HT-29 (cell line): ENCODE results near the gene PRPF40A. TPM values are rescaled to one million over a fixed set of nuclear protein-coding genes. Genes with fewer than 3 reads are reported as not detected.
"Not testable (repeated sequence)": the region's sequence is repeated elsewhere in the genome, so short reads cannot be mapped to it uniquely, and the experiment has no call there.

Experiments
- DNase-seq: peaks from one replicate; pipeline ENCODE4 v3.0.0-alpha.2; 2015; ENCODE audit warnings: low spot score
- total RNA-seq: library from RNA; depleted of rRNA; stranded (reverse); fragments of >200 nt; shearing (Covaris generic); gene quantifications from 2 replicates; pipeline ENCODE4 v1.2.3, GENCODE V29; 2014; rRNA removed

PRPF40A gene
- total RNA-seq: 114 and 129 TPM in 2 replicates

DNA sequence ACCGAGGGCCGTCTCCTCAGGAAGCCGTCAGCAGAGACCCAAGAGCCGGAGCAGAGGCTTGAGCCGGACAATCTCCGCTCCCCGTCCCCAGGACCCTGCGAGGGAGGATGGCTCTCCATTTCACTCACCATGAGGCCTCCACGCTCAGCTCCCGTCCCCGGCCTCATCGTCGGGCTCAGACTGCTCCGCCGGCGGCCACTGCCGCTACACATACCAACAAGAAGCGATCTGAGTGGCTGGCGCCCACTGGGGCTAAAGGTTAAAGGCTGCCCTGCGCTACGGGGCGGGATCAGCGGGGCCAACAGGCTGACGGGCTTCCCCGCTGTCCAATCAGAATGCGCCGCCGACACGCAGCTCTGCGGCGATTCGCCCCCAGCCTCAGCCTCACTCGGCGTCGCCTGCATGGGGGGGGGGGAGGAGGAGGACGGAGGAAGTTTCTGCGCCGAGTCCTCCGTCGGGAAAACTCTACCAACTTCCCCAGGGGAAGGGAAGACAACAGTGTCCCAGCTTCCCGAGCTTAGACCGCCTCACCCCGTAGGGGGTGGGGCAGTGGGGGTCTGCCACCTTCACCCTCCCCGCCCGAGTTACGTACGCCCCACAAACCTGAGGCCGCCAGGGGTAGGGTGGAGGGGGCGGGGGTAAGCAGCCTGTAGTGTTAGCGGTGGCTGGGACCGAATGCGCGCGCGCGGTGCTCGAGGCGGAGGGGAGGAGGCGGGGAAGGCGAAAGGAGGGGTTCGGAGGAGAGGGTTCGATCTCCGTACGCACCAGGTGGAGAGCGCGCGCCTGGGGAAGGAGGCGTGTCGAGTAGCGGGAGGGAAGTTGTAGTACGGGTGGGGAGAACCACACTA lies at the start of gene PRPF40A:
Gene PRPF40A (minus strand): TSS at position 234 of the 848 bp plus-strand sequence. CDS start 22 bp downstream, at position 212.
- DNase-seq: peak; percentile 97

DNA sequence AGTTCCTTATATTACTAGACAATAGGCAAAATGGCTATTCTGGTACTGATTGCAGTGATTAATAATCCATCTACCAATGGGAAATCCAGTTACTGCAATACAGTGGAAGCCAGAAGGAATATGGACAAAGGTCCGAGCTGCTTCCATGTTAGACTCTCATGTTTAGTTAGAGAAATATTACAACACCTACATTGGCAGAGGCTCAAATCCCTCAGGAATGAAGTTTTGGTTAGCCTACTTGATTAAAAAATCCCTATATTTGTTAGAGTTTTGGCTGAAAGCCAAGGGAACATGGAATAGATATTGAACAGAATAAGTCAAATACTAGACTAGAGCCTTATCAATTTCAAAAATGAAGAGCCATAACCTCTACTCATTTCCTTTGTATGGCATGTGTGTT lies 49.7 kb upstream of the PRPF40A start:
- DNase-seq: no peak

DNA sequence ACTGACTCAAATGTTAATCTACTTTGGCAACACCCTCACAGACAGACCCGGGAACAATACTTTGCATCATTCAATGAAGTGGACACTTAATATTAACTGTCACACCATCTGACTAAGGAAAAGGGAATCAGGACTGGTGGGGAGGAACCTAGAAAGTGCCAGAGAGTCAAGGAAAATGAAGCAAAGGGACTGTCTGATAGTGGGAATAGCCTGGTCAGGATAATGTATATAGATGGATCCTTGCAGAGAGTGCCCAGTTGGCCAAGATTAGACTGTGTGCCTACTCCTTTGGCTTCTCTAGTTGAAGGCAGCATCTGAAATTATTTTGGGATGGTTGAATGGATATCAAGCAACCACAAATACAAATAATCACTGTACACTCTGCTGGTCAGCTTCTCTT lies 46.4 kb upstream of the PRPF40A start:
- DNase-seq: no peak

DNA sequence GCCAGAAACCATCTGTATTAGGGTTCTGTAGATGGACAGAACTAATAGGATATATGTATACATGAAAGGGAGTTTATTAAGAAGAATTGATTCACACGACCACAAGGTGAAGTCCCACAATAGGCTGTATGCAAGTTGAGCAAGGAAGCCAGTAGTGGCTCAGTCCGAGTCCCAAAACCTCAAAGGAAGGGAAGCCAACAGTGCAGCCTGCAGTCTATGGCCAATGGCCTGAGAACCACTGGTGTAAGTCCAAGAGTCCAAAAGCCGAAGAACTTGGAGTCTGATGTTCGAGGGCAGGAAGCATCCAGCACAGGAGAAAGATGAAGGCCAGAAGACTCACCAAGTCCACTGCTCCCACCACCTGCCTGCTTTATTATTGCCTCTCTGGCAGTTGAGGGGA lies 45.9 kb upstream of the PRPF40A start:
- DNase-seq: not testable (repeated sequence)

DNA sequence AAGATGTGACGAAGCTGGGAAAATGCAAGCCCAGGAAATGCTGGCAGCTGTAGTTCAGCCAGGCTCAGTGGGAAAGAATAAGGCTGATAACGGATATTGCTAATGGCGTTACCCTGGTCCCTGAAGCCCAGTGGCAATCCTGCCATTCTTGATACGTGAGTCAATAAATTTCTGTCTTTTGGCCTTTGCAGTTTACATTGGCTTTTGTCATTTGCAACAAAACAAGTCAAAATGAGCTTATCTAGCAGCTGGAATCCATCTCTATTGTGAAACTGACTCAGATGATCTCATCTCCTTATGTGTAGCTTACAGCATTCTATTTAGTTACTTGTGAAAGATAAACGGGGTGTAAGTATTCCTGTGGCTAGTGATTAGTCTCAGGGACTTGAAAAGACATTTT lies 44.9 kb upstream of the PRPF40A start:
- DNase-seq: no peak

DNA sequence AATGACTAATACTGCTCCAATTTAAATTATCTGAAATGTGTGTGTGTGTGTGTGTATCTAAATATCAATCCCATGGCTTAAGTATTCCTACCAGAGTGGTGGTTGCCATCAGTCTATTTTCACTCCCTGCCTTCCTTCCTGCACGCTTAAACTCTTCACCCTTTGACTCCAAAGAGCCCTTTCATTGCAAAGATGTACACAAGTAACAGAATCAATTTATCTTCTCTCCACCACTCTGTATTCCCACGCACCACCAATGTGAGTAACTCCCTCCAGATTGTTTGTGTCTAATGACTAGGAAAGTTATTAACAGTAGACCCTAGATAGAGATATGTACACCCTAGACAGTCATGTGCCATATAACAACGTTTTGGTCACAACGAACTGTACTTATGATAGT lies 44.0 kb upstream of the PRPF40A start:
- no peak for DNase-seq

DNA sequence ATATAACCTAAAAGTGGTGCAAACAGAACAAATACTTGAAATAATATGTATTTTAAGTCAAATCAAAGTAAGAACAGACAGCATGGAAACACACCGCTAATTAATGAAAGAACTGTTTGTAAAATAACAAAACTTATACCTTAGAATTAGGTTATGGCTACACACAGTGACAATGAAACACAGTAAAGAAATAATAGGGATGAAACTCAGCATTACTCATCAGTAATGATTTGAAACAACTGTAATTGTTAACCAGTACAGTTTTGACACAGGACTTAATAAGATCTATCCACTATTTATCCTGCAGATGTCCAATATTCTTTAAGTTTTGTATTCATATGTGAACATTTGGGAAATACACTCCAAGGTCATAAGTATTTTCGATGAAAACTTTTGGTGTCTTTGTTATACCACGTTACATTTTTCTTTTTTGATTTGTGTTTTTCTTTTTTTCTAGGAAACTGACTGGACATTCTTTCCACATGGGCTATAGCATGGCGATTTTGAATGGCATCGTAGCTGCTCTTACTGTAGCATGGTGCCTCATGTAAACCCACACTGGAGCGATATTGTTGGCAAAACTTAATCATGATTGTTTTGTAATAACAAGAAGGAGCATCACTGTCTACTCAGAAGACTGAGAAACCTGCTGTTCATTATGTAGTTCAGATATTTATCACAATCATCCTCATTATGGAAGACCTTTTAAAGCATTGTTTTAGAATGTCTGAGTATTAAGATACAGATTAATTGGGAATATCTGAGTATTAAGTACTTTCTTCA lies 42.2 kb upstream of the PRPF40A start:
- no peak for DNase-seq

DNA sequence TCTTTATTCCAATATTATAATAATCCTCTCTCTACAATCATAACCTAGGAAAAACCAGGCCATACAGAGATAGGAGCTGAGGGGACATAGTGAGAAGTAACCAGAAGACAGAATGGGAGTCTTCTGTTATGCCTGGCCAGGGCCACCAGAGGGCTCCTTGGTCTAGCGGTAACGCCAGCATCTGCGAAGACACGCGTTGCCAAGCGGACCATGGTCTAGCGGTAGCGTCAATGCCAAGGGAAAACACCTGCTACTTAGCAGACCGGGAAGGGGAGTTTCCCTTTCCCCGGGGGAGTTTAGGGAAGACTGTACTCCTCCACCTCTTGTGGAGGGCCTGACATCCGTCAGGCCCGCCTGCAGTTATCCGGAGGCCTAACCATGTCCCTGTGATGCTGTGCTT lies 37.8 kb upstream of the PRPF40A start:
- DNase-seq: no peak

DNA sequence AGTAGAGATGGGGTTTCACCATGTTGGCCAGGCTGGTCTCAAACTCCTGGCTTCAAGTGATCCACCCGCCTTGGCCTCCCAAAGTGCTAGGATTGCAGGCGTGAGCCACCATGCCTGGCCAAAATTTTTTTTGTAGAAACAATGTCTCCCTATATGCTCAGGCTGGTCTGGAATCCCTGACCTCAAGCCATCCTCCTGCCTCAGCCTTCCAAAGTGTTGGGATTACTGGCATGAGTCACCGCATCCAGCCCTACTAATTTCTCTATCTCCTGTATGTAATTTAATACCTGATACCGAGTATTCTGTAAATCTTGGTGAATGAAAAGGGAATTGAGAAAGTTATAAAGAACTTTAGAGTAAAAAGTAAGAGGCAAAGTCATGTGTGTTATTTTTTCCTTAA lies 30.5 kb upstream of the PRPF40A start:
- DNase-seq: not testable (repeated sequence)

DNA sequence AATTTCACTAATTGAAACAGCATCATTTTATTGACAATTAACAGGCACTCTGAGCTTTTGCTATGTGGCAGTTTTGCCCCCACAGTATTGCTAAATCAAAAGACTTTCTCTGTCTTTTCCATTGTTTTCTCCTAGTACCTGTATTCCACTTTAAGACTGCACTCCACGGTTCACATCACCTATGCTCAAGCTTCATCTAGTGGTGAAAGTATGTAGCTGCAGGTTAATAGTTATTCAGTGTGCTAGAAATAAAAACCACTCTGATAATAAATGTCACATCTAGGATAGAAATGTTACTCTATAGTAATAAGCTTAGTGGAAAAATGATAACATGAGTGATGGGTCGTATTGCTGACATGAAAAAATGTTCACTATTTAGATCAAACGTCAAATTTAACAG lies 25.7 kb upstream of the PRPF40A start:
- DNase-seq: peak; percentile 30

DNA sequence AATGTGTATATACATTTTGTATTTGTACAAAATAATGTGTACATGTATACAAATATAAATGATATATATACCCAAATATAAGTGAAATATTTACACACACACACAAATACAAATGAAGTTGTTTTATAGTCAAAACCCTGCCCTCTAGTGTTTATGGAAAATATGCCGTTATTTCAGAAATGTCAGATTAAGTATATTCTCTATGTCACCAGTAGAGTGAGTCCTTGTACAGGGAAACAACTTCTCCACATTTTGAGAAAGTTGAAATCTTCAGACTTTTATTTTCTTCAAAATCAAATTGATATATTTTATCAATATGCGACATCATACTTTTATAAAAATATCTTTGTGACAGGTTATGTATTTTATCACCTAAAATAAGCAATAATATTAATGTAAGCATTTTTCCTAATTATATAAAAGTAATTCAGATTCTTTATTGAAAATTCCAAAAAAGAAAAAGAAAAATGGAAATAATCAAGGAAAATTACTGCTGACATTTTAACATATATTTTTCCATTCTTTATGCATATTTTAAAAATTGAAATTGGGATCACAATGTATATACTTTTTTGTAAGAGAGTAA lies 23.6 kb upstream of the PRPF40A start:
- peak; percentile 66 for DNase-seq

DNA sequence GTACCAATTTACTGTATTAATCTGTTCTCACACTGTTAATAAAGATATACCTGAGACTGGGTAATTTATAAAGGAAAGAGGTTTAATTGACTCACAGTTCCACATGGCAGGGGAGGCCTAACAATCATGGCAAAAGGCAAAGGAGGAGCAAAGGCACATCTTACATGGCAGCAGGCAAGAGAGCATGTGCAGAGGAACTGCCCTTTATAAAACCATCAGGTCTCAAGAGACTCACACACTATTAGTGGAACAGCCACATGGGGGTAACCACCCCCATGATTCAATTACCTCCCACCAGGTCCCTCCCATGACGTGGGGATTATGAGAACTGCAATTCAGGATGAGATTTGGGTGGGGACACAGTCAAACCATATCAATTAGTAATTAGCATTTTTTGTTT lies 22.4 kb upstream of the PRPF40A start:
- not testable (repeated sequence) for DNase-seq

DNA sequence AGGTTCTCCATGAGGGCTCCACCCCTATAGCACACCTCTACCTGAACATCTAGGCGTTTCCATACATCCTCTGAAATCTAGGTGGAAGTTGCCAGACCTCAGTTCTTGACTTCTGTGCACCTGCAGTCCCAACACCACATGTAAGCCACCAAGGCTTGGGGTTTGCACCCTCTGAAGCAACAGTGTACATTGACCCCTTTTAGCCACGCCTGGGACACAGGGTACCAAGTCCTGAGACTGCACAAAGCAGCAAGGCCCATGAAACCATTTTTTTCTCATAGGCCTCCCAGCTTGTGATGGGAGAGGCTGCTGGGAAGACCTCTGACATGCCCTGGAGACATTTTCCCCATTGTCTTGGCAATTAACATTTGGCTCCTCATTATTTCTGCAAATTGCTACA lies 21.2 kb upstream of the PRPF40A start:
- no peak for DNase-seq

DNA sequence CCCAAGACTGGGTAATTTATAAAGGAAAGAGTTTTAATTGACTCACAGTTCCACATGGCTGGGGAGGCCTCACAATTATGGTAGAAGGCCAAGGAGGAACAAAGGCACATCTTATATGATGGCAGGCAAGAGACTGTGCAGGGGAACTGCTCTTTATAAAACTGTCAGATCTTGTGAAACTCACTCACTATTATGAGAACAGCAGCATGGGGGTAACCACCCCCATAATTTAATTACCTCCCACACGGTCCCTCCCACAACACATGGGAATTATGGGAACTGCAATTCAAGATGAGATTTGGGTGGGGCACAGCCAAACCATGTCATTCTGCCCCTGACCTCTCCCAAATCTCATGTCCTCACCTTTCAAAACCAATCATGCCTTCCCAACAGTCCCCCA lies 20.2 kb upstream of the PRPF40A start:
- DNase-seq: not testable (repeated sequence)

DNA sequence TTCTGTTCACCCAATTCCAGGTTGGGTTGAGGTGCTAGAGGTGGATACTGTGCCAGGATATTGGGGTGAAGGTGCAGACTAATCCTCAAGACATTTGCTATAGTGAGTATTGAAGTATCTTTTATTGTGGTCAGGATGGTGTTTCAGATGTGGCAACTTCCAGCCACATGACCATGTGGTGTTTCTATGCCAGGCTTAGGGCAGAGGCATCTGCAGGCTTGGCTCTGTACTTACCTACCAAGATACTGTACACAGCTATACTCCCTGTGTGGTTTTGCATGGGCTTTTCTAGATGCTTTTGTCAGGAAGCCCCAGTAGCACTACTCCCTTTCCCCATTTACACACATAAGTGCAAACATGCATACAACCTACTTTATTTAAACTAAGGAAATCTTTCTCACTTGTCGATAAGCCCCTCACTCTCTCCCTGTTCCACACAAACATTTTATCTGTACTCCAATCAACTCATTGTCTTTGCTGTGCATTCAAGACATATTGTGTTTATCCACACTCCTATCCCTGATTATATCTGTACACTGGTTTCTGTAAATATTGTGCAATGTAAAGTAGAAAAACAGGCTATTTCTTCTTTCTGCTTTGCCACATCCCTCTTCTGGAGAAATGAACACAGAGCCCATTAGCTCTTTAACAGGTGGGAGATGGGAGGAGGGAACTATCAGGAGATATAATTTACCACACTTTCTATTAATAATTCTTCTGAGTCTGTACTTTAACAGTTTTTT lies 13.5 kb upstream of the PRPF40A start:
- peak; percentile 34 for DNase-seq

DNA sequence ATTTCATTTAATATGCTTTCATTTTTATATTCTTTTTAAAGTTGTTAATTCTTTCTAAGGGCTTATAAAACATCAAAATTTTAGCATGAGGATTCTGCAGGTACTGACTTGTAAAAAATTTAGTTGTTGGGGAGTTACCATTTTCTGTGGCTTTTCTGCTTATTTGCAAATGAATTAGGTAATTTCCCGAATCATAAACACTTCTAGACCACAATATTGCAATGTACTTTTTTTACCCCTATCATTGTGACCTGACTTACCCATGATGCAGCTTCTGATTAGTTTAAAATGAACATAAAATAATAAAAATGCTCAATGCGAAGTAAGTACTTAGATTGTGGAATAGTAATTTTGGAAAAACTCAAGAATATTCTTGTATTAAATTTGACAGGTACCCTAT lies 12.6 kb upstream of the PRPF40A start:
- DNase-seq: no peak

DNA sequence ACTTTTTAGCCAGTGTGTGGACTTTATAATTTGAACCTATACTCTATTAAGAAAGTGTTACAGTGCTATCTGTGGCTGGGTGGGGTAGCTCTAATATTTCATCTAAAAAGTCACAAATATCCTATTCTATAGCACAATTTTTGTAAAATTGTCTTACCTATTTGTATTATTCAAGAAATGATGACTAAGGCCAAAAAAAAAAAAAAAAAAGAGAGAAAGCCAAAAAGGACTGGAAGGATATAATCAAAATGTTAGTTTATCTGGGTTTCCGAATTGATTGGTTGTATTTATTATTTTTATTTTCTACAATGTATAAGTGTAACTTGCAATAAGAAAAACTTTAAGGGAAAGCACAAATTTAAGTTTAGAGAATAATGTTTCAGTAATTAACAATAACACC lies 6.7 kb upstream of the PRPF40A start:
- no peak for DNase-seq

DNA sequence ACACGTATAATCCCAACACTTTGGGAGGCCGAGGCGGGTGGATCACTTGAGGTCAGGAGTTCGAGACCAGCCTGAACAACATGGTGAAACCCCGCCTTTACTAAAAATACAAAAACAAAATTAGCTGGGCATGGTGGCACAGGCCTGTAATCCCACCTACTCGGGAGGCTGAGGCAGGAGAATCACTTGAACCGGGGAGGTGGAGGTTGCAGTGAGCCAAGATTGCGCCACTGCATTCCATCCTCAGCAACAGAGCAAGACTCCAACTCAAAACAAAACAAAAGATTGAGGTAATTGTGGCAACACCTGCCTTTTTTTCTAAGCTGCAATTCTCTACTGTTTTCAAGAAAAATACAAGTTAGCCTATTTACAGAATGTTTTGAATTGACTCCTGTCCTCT lies 5.4 kb upstream of the PRPF40A start:
- not testable (repeated sequence) for DNase-seq

DNA sequence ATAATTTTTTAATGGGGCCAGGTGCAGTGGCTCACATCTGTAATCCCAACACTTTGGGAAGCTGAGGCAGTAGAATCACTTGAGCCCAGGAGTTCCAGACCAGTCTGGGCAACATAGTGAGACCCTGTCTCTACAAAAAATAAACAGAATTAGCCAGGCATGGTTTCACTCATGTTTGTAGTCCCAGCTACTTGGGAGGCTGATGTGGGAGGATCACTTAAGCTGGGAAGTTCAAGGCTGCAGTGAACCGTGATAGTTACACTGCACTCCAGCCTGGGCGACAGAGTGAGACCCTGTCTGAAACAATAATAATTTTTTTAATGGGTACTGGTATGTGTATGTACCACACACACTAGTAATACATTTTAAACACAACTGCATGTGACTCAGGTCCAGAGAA lies 3.5 kb upstream of the PRPF40A start:
- DNase-seq: no peak

DNA sequence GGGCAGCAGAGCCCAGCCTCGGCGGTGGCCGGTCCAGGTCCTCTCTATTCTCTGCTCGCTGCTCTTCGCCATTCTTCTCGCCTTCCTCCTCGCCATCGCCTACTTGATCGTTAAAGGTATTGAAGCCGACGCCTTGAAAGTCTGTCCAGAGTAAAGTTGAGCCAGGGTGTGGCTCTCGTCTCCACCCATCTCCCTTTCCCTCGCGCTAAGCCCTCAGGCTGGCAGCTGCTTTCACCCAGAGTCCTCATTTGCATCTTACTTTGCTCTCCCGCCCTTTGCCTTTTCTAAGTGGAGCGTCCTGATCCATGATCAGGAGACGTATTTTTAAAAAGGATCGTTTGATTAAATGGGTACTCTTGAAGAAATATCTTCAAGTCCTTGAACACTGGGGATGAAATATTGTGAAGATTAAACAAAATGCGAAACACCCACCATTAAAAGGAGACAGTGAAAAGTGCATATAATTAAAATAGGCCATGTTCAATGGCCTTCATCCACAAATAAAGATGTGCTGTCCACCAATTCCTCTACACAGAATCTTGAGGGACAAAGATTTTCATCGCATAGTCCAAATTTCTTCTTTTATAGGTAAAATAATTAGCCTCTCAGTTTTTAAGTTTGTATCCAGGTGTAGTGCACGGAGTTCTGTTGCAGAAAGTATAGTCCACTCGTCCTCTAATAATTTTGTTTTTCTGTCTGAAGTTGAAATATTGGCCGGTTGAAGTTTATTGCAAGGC lies 1.8 kb upstream of the PRPF40A start:
- DNase-seq: peak; percentile 78
